Heart right ventricle (tissue), 16 donors: Measurements from ENCODE around the gene WFDC1. TPM values are rescaled to one million over a fixed set of nuclear protein-coding genes. Genes with fewer than 3 reads are reported as not detected.

Source experiments
- ATAC-seq, 8 donors: fragments of 200-7000 bp; cut with Tn5 transposase; one replicate each; pipeline ENCODE4 v1.9.1; 2020; ENCODE audit warnings: mild to moderate bottlenecking in 8 of 8, moderate library complexity in 8 of 8, moderate number of reproducible peaks in 1 of 8
- DNase-seq, 2 donors: peaks; one replicate each; pipeline ENCODE4 v3.0.0-alpha.2; 2020
- H3K27ac ChIP-seq, 10 donors: fragments of 200-600 bp; sonication (generic) in 2 of 10; one replicate each; pipeline versions ENCODE4 v1.5.0 to v1.8.0; 2020 to 2022; ENCODE audit warnings: mild to moderate bottlenecking in 3 of 10
- H3K27me3 ChIP-seq, 7 donors: fragments of 200-600 bp; one replicate each; pipeline ENCODE4 v1.8.0; 2021 to 2022; ENCODE audit warnings: mild to moderate bottlenecking in 2 of 7
- H3K36me3 ChIP-seq, 9 donors: fragments of 200-600 bp; sonication (generic) in 1 of 9; one replicate each; pipeline versions ENCODE4 v1.5.0 to v1.8.0; 2020 to 2022; ENCODE audit warnings: mild to moderate bottlenecking in 2 of 9
- H3K4me1 ChIP-seq, 9 donors: fragments of 200-600 bp; sonication (generic) in 1 of 9; one replicate each; pipeline versions ENCODE4 v1.5.0 to v1.8.0; 2020 to 2022; ENCODE audit warnings: mild to moderate bottlenecking in 4 of 9
- H3K4me3 ChIP-seq, 10 donors: fragments of 200-600 bp; sonication (generic) in 2 of 10; one replicate each; pipeline versions ENCODE4 v1.5.0 to v1.8.0; 2020 to 2022; ENCODE audit warnings: mild to moderate bottlenecking in 7 of 10, moderate library complexity in 2 of 10
- H3K9me3 ChIP-seq, 11 donors: fragments of 200-600 bp in 10 of 11; sonication (generic) in 2 of 11; one replicate each; pipeline versions ENCODE4 v1.5.0 to v1.8.0; 2013 to 2022; ENCODE audit warnings: mild to moderate bottlenecking in 2 of 11, control low read depth in 1 of 11, moderate library complexity in 1 of 11
- WGBS, 2 donors: extraction: QIAGEN DNeasy Blood & Tissue Kit; methylation state at CpG; one replicate each; pipeline ENCODE4 v1.1.7; 2013; ENCODE audit warnings: inconsistent platforms in 1 of 2; 5-methylcytosine and 5-hydroxymethylcytosine counted together
- intact Hi-C, 10 donors: fragments of 100-400 bp; cut with DNase I; formaldehyde crosslinking; loops; one replicate each; pipeline versions ENCODE4 v1.11.1 to v1.14.2; 2022
- polyA plus RNA-seq, 2 donors: library from polyadenylated mRNA; stranded (reverse); fragments of 200-250 nt; gene quantifications; one replicate each; pipeline ENCODE4 v1.2.3, GENCODE V29; 2013
- total RNA-seq, 10 donors: library from RNA; stranded (reverse); fragmentation: NEBNext Ultra II Directional in 3 of 10; extraction: Animal tissue kit (Norgen Biotek cat#: 25700) in 3 of 10; gene quantifications; one replicate each; pipeline versions ENCODE4 v1.2.1 to v1.2.4, GENCODE V29; 2021 to 2023
- TF ChIP-seq, protein P1 (sequence below), 9 donors: fragments of 200-600 bp; sonication (generic) in 2 of 9; IDR thresholded peaks; one replicate each; pipeline versions ENCODE4 v1.5.0 to v1.8.0; 2021 to 2022; ENCODE audit warnings: antibody characterized with exemption in 9 of 9, mild to moderate bottlenecking in 5 of 9, moderate library complexity in 1 of 9
- donor health status: Arrhythmogenic right ventricular cardiomyopathy.
- donor health status: ischemic (EF 13 %, LVEDD 7.1; RV severe dilation, severe dysfunction).
- donor health status: healthy with polysubstance abuse.
- donor health status: DM: no; HTN: yes; CAD: no.
- donor health status: DM: no; HTN: no; CAD: no.
- donor health status: ischemic (EF 25% LVEDD 6.9; RV normal size, moderate dysfunction).
- donor health status: ischemic (EF 25% LVEDD 5.7; RV mildly dilated, moderate dysfunction).
- donor health status: healthy.
- donor health status: DM: yes; HTN: yes; CAD: no.
- donor health status: Ischemic cardiomyopathy.
- donor health status: ischemic (EF 35%, LVEDD 5.7; RV mildly dilated, moderate dysfunction).
- donor health status: nonischemic (EF 11% LVEDD 7.7; RV severe dilation, severe dysfunction).
- donor health status: DM: yes; HTN: yes; CAD: no.
- donor health status: PGD.
- donor health status: ischemic (EF 29% LVEDD 5.4; RV normal size, mild dysfunction).
- donor health status: nonischemic (EF 23%, LVEDD 6.1; RV moderate dilation, normal function).

The WFDC1 gene
- total and polyA plus RNA-seq, 12 donors = 0.55 to 5.7 (median 1.1) TPM

DNA sequence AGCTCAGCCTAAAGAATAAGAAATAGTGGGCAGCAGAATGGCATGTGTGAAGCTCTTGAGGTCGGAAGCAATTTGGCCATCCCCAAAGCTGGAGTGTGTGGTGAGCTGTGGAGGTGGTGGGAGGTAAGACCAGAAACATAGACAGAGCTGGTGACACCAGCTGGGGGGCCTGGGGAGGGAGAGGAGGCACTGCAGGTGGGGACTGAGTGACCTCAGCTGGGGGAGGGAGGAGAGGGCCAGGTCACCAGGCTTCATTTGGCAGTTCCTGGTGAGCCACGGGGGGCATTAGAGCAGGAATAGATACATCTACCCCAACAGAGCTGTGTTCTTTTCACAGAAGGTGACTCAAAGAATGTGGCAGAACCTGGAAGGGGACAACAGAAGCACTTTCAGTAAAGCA lies 31.9 kb downstream of the WFDC1 start:
- Histone ChIP-seq H3K4me3 (no peak overlapping the region), H3K27ac (no peak overlapping the region), H3K4me1 (no peaks in the 10 kb centered on the region), H3K27me3 (peaks cover 0 to 15% (median 4%) of the 10 kb centered on the region in 7 donors), H3K9me3 (no peaks in the 10 kb centered on the region), H3K36me3 (no peaks in the 10 kb centered on the region)
- WGBS, 2 donors = 74 to 79% methylated on average over 2 of the region's 2 CpGs
- ATAC-seq (no peak), DNase-seq (no peak)
- intact Hi-C loops = no loop called here
- TF ChIP-seq, protein P1, sequence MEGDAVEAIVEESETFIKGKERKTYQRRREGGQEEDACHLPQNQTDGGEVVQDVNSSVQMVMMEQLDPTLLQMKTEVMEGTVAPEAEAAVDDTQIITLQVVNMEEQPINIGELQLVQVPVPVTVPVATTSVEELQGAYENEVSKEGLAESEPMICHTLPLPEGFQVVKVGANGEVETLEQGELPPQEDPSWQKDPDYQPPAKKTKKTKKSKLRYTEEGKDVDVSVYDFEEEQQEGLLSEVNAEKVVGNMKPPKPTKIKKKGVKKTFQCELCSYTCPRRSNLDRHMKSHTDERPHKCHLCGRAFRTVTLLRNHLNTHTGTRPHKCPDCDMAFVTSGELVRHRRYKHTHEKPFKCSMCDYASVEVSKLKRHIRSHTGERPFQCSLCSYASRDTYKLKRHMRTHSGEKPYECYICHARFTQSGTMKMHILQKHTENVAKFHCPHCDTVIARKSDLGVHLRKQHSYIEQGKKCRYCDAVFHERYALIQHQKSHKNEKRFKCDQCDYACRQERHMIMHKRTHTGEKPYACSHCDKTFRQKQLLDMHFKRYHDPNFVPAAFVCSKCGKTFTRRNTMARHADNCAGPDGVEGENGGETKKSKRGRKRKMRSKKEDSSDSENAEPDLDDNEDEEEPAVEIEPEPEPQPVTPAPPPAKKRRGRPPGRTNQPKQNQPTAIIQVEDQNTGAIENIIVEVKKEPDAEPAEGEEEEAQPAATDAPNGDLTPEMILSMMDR (IDR thresholded peaks at IDR 0.05) = no peak

DNA sequence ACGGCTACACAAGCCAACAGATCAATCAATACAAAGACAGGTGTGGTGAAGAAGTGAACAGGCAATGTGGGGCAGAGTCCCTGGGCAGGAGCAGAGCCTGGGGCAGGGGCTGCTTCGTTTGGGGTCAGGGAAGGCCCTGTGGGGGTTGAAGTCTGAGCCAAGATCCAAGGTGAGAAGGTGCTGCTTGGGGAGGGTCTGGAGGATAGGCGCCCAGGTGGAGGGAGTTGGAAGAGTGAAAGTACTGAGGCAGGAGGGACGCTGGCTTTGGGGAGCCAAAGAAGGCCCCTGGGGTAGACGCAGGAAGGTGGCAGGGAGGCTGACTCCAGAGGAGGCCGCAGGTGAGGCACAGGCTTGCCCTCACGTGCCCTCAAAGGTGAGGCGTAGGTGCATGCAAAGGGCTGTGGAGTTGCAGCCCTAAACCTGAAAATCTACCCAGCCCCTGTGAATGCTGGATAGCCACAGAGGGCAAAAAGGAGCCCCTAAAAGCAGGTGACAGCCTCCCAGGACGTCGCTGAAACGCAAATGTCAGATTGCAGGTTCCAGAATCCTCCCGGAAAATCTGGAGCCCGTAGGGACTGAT lies 33.3 kb downstream of the WFDC1 start:
- 77 to 80% methylated on average over 13 of the region's 13 CpGs for WGBS, 2 donors
- Histone ChIP-seq H3K4me1 (no peaks in the 10 kb centered on the region), H3K27ac (no peak overlapping the region), H3K36me3 (no peaks in the 10 kb centered on the region), H3K4me3 (no peak overlapping the region), H3K27me3 (peaks cover 0 to 6% (median 0%) of the 10 kb centered on the region in 7 donors), H3K9me3 (no peaks in the 10 kb centered on the region)
- ATAC-seq = no peak
- TF ChIP-seq, protein P1 (IDR thresholded peaks at IDR 0.05) = no peak
- intact Hi-C loops = no loop called here
- no peak for DNase-seq

DNA sequence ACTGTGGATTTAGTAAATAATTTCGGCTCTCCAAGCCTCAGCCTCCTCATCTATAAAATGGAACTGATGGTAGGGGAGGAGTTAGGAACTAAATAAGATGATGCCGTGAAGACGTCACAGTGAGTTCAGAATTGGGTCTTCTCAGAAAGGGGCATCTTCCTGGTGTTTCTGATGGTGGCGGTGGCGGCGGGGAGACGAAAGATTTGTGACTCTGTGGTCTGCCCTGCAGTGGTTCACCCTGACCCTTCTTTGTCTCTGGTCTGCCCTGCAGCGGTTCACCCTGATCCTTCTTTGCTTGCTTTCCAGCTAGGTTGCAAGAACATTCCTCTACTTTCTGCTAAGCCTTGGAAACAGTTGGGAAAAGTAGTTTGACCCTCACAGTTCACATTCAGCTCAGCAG lies 34.3 kb downstream of the WFDC1 start:
- no peak for DNase-seq
- Histone ChIP-seq H3K9me3 (no peaks in the 10 kb centered on the region), H3K27me3 (peaks cover 0 to 6% (median 0%) of the 10 kb centered on the region in 7 donors), H3K36me3 (no peaks in the 10 kb centered on the region), H3K4me1 (no peaks in the 10 kb centered on the region), H3K4me3 (no peak overlapping the region), H3K27ac (no peak overlapping the region)
- intact Hi-C loops = no loop called here
- no peak for ATAC-seq
- 94 to 95% methylated on average over 8 of the region's 8 CpGs for WGBS, 2 donors
- TF ChIP-seq, protein P1 (IDR thresholded peaks at IDR 0.05) = no peak

DNA sequence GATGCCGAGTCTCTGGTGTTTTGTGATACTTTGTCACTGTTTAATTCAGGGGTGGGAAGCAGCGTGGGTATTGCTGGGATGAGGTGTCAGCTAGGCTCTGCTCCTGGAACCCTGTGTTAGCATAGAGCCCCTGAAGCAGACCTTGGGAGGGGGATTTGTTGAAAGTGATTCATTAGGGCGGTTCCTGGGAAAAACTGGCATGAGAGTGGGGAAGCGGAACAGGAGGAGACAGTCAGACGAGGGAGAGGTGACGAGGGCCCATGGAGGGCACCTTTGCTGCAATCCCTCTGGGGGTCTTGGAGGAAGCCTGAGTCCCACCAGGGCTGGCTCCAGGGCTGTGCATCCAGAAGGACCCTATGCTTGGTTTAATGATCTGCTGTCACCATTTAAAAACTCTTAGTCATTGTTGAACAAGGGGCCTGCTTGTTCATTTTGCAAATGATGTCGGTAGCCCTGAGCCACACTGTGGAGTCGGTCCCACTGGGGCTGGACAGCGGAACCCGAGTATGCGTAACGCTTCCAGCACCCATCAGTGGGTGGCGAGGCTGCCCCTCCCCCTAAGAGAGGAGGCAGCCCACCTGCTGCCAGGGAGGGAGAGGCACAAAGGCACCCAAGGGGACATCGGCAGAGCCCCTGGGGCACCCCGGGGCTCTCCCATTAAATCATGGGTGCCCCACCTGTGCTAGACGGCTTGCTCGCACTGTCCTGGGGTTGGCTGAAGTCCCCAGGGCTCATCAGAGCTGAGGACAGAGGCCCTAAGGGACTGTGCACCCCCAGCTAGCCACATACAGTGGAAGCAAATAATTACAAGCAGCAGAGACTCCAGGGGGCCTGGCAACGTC lies 35.4 kb downstream of the WFDC1 start:
- intact Hi-C loops = no loop called here
- H3K9me3 ChIP-seq = peaks cover 0 to 5% (median 0%) of the 10 kb centered on the region in 11 donors
- no peak overlapping the region for H3K27ac ChIP-seq
- no peaks in the 10 kb centered on the region for H3K36me3 ChIP-seq
- ATAC-seq (no peak), DNase-seq (no peak)
- TF ChIP-seq, protein P1 (IDR thresholded peaks at IDR 0.05) = no peak
- no peak overlapping the region for H3K4me3 ChIP-seq
- no peaks in the 10 kb centered on the region for H3K4me1 ChIP-seq
- WGBS, 2 donors = 75 to 82% methylated on average over 18 of the region's 18 CpGs
- H3K27me3 ChIP-seq = peaks cover 0 to 6% (median 0%) of the 10 kb centered on the region in 7 donors
